ENCODE measurements around the gene GPI. TPM values are rescaled to one million over a fixed set of nuclear protein-coding genes. Genes with fewer than 3 reads are reported as not detected.
"Not testable (repeated sequence)": the region's sequence is repeated elsewhere in the genome, so short reads cannot be mapped to it uniquely, and the experiment has no call there.

The GPI gene
- total RNA-seq, 1 donor from 2014 or later = 672 TPM

DNA sequence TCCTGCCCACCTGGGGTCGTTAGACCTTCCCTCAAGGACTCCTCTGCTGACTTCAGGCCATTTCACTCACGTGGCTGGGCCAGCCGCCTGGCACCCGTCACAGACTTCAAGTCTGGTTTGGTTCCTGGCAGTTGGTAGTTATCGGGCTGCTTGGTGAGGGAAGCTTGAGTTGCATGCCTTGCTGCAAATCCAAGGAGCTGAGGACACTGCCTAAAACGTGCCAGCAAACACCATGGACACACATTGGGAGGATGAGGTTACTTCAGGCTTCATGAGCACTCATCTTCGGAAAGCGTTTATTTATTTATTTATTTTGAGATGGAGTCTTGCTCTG, 2.6 kb downstream of the GPI start:
- no peak for DNase-seq (ENCODE audit: low read depth)

DNA sequence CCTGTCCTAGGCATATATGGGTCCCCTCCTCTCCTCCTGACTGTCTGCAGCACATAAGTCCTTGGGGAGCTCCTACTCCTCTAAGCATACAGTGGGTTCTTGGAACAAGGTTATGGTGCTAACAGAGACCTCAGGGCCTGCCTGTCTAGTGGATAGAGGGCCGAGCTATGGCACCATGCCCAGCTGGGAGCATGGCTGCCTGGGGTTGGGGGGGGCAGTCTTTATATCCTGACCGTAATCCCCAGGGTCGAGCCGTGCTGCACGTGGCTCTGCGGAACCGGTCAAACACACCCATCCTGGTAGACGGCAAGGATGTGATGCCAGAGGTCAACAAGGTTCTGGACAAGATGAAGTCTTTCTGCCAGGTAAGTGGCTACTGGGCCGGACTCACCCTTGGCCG, 3.3 kb downstream of the GPI start:
- no peak for DNase-seq (ENCODE audit: low read depth)

DNA sequence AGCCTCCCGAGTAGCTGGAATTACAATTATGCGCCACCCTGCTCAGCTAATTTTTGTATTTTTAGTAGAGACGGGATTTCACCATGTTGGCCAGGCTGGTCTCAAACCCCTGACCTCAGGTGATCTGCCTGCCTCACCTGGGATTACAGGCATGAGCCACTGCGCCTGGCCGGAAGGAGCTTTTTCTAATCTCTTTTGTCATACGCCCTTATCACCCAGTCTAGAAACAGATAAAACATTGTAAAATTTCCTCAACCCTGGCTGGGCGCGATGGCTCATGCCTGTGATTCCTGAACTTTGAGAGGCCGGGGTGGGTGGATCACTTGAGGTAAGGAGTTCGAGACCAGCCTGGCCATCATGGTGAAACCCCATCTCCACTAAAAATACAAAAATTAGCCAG, 4.2 kb downstream of the GPI start:
- not testable (repeated sequence) for DNase-seq (ENCODE audit: low read depth)

DNA sequence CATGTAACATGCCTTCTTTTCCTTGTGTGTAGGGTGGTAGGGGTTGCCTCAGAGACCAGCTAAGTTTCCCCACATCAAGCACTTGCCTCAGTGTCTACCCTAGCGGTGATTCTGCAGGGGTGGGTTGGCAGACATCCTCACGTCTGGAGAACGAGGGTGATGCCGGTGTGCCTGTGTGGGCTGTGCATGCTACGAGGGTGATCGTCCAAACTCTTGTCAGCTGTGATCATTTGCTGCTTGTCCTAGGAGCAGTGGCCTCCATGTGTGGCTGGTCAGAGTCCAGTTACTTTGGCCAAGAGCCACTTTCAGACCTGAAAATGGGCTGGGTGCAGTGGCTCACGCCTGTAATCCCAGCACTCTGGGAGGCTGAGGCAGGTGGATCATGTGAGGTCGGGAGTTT, 5.1 kb downstream of the GPI start:
- DNase-seq (ENCODE audit: low read depth) = no peak

DNA sequence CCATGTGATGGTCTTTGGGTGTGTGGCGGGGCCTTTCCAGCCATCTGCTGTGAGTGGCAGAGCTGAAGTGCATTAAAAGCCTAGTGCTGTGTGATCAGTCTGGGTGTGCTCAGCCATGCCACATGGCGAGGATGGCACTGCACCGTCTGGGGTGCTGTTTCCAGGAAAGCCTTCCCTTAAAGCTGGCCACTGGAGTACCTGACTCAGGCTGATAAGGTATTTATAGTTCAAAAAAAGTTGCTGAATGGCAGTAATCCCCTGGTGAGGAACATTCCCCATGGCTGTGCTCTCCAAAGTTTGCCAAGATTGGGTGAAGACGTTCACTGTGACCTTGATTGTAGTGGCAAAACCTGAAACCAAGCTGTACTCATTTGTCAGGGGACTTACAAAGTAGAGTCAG, 6.0 kb downstream of the GPI start:
- no peak for DNase-seq (ENCODE audit: low read depth)

DNA sequence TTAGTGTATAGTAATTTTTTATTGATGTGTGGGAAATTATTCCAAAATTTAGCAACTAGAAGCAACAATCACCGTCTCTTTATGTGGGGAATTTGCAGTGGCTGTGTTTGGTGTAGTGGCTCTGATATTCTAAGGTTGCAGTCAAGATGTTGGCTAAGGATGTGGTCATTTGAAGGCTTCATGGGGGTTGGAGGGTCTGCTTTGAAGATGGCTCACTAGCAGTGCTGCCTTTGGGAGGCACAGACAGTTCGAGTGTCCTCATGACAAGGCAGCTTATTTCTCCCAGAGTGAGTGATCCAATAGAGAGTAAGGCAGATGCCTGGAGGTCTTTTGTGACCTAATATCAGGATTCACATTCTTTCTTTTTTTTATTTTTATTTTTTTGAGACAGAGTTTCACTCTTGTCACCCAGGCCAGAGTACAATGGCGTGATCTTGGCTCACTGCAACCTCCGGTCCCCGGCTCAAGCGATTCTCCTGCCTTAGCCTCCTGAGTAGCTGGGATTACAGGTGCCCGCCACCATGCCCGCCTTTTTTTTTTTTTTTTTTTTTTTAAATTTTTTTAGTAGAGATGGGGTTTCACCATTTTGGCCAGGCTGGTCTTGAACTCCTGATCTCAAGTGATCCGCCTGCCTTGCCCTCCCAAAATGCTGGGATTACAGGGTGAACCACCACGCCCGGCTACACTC, 8.7 kb downstream of the GPI start:
- no peak for DNase-seq (ENCODE audit: low read depth)

DNA sequence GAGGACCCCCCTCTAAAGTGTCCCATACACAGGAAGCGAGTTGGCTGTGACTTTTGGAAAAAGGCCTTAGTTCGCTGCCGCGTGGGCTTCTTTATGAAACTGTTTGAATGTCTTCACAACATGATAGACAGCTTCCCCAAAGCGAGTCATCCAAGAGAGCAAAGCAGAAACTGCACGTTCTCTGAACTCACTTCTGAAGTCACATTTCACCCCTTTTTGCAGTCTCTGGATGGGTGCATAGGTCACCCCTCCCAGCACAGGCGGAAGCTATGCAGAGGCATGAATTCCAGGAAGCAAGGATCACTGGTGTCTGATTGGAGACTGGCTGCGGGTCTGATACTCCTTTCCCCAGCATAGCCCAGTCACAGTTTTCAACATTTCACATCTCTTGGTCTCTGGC, 10.6 kb downstream of the GPI start:
- DNase-seq (ENCODE audit: low read depth) = no peak

DNA sequence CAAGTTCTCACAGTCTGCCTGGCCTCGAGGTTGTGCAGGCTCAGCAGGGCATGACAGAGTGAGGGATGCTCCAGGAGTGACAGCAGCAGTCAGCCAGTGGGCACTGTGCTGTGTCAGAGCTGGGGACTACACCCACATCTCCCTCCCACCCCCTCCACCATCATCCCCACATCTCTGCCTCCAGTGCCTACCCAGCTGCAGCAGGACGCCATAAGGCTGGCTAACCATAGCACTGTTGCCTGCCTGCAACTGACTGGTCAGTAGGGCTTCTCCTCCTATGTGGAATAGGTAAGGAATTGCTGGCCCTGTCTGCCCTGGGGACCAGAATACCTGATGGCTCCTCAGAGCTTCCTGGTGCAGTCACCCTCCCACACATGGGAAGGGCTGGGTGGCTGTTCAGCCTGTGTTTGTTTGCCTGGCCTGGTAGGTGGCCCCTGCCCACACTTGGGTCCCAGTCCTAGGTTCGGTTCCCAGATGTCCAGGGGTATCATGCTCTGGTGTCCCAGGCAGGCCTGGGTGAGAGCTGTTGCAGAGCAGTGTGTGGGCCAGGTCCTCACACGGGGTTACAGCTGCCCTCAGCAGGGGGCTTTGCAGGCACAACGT, 15.7 kb downstream of the GPI start:
- no peak for DNase-seq (ENCODE audit: low read depth)

DNA sequence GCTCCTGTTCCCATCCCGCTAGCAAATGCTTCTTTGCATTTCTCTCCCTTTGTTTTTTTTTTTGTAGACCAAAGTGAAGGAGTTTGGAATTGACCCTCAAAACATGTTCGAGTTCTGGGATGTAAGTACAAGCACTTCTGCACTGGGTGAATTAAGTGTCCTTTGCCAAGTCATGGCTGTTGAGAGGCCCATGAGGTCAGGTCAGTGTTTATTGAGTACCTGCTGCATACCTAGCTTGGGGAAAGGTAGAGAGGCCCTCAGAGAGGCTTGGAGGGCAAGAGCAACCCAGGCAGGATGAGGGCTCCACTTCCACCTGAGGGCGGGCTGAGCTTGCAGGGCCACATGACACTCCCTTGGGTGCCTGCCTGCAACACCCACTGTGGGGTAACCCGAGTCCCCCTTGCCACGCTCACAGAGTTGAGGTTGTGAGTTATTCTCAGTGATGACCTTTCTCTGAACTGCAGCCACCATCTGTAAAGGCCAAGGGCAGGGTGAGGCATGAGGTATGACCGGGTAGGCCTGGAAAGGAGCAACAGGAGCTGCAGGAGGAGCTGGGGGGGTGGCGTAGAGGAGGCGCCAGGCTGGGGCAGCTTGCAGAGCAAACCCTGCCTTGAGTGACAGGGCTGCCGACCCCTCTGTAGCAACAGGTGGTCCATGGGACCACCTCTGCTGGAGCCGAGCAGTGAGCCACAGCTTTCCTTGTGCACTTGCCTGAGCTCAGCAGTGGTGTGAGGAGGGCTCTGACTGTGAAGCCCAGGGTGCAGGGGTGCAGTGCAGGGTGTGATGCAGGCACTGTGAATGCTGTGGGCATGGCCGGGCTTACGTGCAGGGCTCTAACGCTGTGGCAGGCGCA, 16.6 kb downstream of the GPI start:
- DNase-seq (ENCODE audit: low read depth) = no peak

DNA sequence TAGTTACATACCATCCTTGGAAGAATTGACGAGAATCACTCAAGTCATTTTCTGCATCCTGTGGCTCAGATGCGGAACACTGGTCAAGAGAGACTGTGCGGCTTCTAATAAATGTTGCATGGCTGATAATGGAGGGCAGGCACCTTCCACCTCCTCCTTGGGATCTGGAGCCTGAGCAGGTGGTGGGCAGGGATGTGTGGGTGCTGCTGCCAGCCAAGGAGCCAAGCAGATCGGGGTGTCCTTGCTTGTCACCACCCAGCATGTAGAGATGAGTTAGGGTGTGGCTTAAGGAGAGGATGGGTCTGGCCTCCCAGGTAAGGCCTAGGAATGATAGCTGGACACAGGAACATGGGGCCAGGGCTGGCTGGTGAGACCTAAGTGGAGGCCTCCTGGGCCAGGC, 17.5 kb downstream of the GPI start:
- no peak for DNase-seq (ENCODE audit: low read depth)

DNA sequence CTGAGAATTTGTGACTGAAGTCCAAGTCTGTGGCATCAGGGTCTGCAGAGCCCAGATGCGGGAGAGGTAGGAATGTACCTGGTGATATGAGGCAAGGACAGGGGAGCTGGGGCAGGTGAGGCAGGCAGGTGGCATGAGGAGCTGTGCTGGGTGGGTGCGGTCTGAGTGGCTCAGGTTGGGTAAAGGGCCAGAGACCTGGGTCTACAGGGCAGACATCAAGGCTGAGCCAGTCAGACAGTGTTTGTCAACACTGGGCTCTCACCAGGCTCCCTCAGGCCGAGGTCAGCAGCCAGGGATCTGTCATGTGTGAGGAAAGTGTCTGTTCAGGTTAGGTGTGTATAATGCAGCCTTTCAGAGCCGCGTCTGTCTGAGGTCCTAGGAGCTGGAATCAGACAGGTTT, 18.6 kb downstream of the GPI start:
- no peak for DNase-seq (ENCODE audit: low read depth)

DNA sequence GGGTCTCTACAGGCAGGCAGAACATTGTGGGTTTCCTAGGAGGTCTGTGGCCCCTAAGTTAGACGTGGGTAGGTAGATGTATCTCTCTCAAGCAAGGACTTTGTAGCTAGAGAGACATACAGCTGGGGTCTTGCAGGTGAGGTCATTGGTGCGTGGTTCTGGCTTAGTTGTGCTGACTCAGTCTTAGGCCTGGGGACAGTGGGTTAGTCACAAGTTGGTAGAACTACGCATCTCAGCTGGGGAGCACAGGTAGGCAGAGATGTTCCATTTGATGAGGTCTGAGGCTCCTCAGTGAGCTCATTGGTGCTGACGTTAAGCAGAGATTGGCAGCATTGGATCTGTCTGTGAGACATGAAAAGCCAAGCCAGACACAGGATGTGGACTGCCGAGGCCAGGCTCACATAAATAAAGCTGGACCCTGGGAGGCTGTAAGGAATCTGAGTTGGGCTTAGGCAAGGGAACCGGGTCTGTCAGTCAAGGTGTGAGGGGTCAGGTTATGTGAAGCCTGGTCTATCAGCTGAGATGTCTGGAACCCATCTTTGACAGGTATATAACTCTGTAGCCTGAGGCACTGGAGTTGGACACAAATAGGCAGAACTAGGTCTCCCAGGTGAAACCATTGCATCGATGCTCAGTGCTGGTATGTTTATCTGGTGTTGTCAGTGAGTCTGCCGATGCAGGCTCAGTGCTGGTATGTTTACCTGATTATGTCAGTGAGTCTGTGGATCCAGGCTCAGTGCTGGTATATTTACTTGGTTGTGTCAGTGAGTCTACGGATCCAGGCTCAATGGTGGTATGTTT, 21.8 kb downstream of the GPI start:
- DNase-seq (ENCODE audit: low read depth) = no peak

DNA sequence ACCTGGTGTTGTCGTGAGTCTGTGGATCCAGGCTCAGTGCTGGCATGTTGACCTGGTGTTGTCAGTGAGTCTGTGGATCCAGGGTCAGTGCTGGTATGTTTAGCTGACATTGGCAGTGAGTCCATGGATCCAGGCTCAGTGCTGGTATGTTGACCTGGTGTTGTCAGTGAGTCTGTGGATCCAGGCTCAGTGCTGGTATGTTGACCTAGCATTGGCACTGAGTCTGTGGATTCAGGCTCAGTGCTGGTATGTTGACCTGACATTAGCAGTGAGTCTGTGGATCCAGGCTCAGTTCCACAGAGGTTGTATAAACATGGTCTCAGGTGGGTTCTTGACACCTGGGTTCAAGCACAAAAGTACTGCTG, 22.4 kb downstream of the GPI start:
- DNase-seq (ENCODE audit: low read depth) = no peak

DNA sequence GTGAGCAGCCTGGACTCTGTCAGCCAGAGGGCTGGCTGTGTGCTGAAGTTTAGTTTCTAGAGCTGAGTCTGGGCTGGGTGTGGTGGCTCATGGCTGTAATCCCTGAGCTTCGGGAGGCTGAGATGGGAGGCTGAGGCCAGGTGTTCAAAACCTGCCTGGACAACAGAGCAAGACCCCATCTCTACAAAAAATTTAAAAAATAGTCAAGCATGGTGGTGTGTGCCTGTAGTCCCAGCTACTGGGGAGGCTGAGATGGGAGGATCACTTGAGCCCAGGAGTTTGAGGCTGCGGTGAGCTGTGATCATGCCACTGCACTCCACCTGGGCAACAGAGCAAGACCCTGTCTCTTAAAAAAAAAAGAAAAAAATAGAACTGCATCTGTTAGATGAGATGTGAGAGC, 23.7 kb downstream of the GPI start:
- not testable (repeated sequence) for DNase-seq (ENCODE audit: low read depth)

DNA sequence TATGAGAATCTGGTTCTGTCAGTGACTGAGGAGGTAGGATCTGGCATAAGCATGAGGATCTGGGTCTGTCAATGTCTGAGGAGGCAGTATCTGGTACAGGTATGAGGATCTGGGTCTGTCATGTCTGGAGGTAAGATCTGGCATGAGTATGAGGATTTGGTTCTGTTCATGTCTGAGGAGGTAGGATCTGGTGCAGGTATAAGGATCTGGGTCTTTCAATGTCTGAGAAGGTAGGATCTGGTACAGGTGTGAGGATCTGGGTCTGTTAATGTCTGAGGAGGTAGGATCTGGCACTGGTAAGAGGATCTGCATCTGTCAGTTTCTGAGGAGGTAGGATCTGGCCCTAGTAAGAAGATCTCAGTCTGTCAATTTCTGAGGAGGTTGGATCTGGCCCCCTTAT, 26.8 kb downstream of the GPI start:
- peak; percentile 11 for DNase-seq (ENCODE audit: low read depth)

DNA sequence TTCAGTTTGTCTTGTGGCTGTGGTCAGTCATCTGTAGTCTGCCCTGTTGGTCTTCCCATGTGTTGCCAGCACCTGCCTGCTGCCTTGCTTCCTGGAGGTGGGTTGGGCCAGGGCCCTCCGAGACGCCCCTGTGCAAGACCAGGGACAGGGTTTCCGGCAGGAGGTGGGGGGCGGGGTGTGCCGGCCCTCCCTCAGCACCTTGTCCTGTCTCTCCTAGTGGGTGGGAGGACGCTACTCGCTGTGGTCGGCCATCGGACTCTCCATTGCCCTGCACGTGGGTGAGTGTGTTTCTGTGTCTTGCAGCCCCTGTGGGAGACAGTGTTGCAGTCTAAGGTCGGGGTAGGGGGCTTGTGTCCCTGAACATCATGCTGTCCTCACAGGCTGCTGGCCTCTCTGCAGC, 28.0 kb downstream of the GPI start:
- DNase-seq (ENCODE audit: low read depth) = no peak

DNA sequence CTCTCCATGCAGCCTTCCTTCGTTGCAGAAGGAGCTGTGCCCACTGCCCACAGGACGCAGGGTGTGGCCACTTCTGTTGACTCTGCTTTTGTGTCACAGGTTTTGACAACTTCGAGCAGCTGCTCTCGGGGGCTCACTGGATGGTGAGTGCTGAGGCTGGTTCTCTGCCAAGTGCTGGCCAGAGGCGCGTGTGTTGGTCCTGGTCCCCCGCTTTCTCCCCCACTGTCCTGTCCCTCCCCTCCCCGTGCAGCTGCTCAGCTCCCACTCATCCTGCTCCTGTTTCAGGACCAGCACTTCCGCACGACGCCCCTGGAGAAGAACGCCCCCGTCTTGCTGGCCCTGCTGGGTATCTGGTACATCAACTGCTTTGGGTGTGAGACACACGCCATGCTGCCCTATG, 28.6 kb downstream of the GPI start:
- DNase-seq (ENCODE audit: low read depth) = no peak

DNA sequence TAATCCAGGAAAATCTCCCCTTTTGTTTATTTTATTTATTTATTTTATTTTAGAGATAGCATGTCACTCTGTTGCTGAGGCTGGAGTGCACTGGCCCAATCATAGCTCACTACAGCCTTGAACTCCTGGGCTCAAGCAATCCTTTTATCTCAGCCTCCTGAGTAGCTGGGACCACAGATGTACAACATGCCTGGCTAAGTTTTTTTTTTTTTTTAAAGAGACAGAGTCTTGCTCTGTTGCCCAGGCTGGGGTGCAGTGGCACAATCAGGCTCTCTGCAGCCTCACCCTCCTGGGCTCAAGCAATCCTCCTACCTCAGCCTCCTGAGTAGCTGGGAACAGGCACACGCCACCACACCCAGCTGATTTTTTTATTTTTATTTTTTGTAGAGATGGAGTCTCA, 32.9 kb downstream of the GPI start:
- DNase-seq (ENCODE audit: low read depth) = no peak

DNA sequence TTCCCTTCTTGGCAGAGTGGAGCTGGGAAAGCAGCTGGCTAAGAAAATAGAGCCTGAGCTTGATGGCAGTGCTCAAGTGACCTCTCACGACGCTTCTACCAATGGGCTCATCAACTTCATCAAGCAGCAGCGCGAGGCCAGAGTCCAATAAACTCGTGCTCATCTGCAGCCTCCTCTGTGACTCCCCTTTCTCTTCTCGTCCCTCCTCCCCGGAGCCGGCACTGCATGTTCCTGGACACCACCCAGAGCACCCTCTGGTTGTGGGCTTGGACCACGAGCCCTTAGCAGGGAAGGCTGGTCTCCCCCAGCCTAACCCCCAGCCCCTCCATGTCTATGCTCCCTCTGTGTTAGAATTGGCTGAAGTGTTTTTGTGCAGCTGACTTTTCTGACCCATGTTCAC, 34.9 kb downstream of the GPI start:
- no peak for DNase-seq (ENCODE audit: low read depth)

DNA sequence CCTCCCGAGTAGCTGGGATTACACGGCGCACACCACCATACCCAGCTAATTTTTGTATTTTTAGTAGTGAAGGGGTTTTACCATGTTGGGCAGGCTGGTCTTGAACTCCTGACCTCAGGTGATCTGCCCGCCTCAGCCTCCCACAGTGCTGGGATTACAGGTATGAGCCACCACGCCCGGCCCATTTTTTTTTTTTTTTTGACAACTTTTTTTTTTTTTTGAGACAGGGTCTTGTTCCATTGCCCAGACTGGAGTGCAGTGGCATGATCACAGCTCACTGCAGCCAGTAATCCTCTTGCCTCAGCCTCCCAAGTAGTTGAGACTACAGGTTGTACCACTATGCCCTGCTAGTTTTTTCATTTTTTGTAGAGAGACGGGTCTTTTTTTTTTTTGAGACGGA, 35.8 kb downstream of the GPI start:
- not testable (repeated sequence) for DNase-seq (ENCODE audit: low read depth)

DNA sequence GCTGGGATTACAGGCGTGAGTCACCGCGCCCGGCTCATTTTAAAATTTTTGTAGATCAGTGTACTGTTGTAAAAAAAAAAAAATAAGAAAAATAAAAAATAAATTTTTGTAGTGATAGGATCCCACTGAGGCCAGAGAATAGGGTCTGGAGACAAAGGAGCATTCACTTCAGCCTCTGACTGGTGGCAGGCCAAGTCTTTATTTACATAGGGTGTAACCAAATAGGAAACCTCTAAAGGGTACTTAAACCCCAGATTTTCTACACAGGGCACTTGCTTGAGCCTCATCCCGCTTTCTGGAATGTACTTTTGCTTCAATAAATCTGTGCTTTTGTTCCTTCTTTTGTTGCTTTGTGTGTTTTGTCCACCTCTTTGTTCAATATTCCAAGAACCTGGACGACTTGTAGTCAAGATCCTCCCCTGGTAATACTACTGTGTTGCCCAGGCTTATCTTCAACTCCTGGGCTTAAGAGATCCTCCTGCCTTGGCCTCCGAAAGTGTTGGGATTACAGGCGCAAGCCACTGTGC, 37.1 kb downstream of the GPI start:
- DNase-seq (ENCODE audit: low read depth) = no peak

DNA sequence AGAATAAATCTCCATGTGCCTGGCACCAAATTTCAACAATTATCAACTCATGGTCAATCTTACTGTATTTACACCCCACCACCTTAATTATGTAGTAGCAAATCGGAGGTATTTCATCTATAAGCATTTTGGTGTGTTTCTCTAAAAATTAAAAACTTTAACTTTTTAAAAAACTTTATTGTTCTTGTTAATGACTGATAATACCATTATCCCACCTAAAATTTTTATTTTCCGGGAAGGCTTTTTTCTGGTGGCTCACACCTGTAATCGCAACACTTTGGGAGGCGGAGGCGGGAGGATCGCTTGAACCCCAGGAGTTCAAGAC, 38.8 kb downstream of the GPI start:
- DNase-seq (ENCODE audit: low read depth) = no peak

Measured in renal cortical epithelial cell (primary cell).